Muscle layer of duodenum (tissue), 2 donors: ENCODE results near the gene KLF8.

Source experiments
- H3K27ac ChIP-seq: one replicate; pipeline ENCODE4 v1.7.0; 2013; ENCODE audit warnings: mild to moderate bottlenecking, low read length
- H3K27me3 ChIP-seq: one replicate; pipeline ENCODE4 v1.7.0; 2013; ENCODE audit warnings: low read depth, mild to moderate bottlenecking, control low read depth, low read length
- H3K36me3 ChIP-seq, 2 donors: one replicate each; pipeline ENCODE4 v1.7.0; 2013; ENCODE audit warnings: low read length in 2 of 2, control low read depth in 1 of 2, mild to moderate bottlenecking in 1 of 2; ENCODE audit not compliant: insufficient read depth in 2 of 2, control insufficient read depth in 1 of 2
- H3K4me1 ChIP-seq, 2 donors: one replicate each; pipeline ENCODE4 v1.7.0; 2013; ENCODE audit warnings: low read length in 2 of 2, mild to moderate bottlenecking in 2 of 2, control low read depth in 1 of 2, moderate library complexity in 1 of 2; ENCODE audit not compliant: insufficient read depth in 2 of 2, control insufficient read depth in 1 of 2
- H3K4me3 ChIP-seq, 2 donors: one replicate each; pipeline ENCODE4 v1.7.0; 2013; ENCODE audit warnings: low read length in 2 of 2, low read depth in 1 of 2, mild to moderate bottlenecking in 1 of 2
- H3K9me3 ChIP-seq, 2 donors: one replicate each; pipeline ENCODE4 v1.7.0; 2013; ENCODE audit warnings: low read length in 2 of 2, control low read depth in 1 of 2, mild to moderate bottlenecking in 1 of 2; ENCODE audit not compliant: control insufficient read depth in 1 of 2
- donor health status: healthy.

The KLF8 gene

GRCh38 chrX:56310581-56310980 lies 78.4 kb downstream of the KLF8 start:
- Histone ChIP-seq H3K4me3 (no peak overlapping the region), H3K36me3 (no peaks in the 10 kb centered on the region), H3K27me3 (no peaks in the 10 kb centered on the region), H3K4me1 (no peaks in the 10 kb centered on the region), H3K9me3 (no peaks in the 10 kb centered on the region), H3K27ac (no peak overlapping the region)

DNA sequence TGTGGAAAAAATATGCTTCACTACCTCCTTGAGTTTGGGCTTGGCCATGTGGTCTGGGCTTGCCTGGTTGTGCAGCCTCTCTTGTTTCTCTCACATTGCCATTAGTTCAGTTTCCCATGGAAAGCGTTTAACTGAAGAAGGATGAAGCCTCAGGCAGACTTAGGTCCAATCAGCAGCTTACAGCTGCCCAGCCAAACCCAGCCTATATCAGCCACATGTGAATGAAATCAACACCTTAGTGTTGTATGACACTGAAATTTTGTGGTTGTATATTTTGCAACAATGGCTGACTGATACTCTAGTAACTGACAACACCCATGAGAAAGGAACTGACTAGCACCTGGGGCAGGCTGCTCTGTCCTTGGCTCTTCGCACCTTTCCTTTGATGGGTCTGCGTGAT lies 81.2 kb downstream of the KLF8 start:
- Histone ChIP-seq H3K27me3 (no peaks in the 10 kb centered on the region), H3K9me3 (no peaks in the 10 kb centered on the region), H3K4me3 (no peak overlapping the region), H3K36me3 (no peaks in the 10 kb centered on the region), H3K27ac (no peak overlapping the region), H3K4me1 (no peaks in the 10 kb centered on the region)

DNA sequence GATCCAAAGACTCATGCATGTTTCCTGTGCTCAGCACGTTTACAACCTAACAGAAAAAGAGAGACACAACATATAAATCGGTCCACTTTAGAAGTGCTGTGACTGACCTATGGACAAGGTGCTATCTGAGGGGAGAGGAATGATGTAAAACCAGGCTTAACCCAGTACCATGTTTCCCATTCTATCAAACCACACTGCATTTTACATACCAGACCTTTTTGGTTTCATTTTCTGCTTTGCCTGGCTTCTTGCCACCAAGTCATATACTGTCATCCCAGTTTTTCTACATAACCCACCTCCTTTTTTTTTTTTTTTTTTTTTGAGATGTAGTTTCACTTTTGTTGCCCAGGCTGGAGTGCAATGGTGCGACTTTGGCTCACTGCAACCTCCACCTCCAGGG lies 82.2 kb downstream of the KLF8 start:
- Histone ChIP-seq H3K9me3 (no peaks in the 10 kb centered on the region), H3K27ac (no peak overlapping the region), H3K36me3 (no peaks in the 10 kb centered on the region), H3K27me3 (no peaks in the 10 kb centered on the region), H3K4me3 (no peak overlapping the region), H3K4me1 (no peaks in the 10 kb centered on the region)

DNA sequence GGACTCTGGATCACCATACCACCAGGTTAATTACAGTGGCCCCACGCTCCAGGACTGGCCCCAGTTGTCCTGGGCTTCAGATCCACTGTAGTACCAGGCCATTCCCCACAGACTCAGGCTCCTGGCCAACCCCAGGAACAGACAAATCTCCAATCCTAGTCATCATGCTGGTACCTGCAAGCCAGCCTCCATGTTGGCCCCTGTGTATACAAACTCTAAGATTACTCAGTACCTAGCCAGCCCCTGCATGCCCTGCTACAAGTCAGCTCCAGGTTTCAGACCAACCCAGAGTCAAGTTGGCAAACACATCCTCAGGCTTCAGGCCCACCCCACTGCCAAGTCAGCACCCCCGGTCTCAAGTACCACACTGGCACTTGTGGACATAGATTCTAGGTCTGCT lies 85.9 kb downstream of the KLF8 start:
- H3K27me3 ChIP-seq: no peaks in the 10 kb centered on the region
- no peak overlapping the region for H3K4me3 ChIP-seq
- no peaks in the 10 kb centered on the region for H3K4me1 ChIP-seq
- no peaks in the 10 kb centered on the region for H3K36me3 ChIP-seq
- H3K9me3 ChIP-seq: peaks cover 0 to 3% of the 10 kb centered on the region in 2 donors
- no peak overlapping the region for H3K27ac ChIP-seq

GRCh38 chrX:56319165-56319564 lies 87.0 kb downstream of the KLF8 start:
- no peaks in the 10 kb centered on the region for H3K4me1 ChIP-seq
- H3K36me3 ChIP-seq: no peaks in the 10 kb centered on the region
- no peak overlapping the region for H3K27ac ChIP-seq
- H3K27me3 ChIP-seq: no peaks in the 10 kb centered on the region
- peaks cover 0 to 3% of the 10 kb centered on the region in 2 donors for H3K9me3 ChIP-seq
- H3K4me3 ChIP-seq: no peak overlapping the region
